Measurements from ENCODE around the gene CD52.

The CD52 gene, protein sequence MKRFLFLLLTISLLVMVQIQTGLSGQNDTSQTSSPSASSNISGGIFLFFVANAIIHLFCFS

DNA sequence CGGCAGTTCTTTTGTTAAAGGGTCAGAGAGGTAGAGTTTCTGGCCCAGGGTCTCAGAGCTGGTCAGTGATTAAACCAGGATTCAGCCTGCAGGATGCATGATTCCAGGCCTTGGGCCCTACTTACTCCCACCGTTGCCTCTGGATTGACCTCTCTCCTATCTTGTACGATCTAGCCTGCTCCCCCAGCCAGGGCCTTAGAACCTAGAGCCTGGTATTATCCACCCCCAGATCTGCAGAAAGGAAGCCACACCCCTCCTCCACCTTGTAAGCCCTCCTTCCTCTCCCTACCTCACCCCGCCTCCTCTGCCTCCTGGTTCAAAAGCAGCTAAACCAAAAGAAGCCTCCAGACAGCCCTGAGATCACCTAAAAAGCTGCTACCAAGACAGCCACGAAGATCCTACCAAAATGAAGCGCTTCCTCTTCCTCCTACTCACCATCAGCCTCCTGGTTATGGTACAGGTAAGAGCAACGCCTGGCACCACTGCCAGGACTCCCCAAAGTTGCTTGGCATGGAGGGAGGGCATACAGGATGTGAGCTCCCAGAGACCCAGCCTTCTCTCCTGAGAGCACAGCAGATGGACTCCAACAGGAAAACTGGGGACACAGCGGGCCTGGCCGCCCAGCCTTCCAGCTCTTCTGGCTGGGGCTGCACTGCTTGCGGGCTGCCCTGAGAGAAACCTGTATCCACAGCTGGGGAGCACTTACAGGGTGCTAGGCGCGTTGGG is at the start of gene CD52:
CD52 (plus strand) TSS at position 347 of the 726 bp plus-strand sequence; CDS start at position 407, 60 bp downstream.
- peak; percentile 32 for DNase-seq (ENCODE audit: low read depth)

DNA sequence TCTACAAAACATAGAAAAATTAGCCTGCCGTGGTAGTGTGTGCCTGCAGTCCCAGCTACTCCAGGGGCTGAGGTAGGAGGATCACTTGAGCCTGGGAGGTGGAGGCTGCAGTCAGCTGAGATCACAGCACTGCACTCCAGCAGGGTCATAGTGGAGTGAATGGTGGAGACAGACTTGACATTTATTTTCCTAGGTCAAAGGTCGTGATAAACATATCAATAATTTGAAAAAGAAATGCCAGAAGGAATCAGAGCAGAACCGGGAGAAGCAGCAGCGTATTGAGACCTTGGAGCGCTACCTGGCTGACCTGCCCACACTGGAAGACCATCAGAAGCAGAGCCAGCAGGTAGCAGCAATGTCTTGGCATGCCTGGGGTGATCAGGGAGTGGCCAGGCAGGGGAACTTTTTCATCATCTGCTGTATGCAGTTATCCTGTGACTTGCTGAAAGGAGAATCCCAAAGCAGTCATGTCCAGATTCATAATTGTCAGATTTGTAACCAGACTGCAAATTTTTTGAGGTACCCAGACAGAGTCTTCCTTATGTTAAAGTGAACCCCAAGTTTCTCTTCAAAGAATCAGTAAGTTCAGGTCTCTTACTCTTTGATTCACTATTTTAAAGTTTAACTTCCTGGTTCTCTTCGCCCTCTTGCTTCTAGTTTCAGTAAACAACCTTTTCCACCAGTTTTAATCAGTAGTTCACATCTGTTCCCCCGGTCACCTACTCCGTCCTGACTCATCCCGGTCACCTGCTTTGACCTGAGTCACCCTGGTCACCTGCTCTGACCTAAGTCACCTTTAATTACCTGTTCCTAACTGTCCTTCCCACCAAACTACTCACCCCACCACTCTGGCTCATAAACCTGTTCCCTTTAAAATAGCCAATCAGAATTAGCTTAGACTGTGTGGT is 49.2 kb upstream of the CD52 start:
- no peak for DNase-seq (ENCODE audit: low read depth)

DNA sequence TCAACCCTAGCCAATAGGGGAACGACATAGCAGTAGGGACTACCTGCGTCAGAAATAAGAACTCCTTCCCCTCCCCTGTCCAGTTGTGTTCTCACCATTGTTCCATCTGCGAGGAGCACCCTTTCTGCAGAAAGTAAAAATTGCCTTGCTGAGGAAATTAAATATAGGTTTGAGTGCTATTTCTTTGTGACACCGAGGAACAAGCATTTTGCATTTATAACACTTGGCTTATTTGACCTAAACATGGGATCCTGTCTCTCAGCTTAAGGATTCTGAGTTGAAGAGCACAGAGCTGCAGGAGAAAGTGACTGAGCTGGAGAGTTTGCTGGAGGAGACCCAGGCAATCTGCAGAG is 48.6 kb upstream of the CD52 start:
- no peak for DNase-seq (ENCODE audit: low read depth)

DNA sequence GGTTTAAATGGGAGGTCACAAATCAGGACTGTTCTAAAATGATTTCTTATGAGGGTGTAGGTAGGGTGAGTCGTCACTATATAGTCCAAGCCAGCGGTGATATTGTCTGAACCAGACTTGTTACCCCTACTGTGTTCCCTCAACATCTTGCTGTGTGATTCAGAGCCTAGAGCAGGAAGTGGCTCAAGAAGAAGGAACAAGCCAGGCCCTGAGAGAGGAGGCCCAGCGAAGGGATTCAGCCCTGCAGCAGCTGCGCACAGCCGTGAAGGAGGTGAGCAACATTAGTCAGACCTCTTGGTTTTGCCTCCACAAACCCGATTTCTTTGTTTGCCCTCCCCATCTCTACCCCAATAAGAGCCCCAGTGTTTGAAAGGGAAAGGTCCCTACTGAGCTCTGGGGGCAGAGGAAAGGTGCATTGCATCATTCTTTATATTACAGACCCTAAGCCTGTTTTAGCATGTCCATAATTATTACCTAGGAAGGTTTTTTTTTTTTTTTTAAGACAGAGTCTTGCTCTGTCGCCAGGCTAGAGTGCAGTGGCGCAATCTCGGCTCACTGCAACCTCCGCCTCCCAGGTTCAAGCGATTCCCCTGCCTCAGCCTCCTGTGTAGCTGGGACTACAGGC is 42.8 kb upstream of the CD52 start:
- DNase-seq (ENCODE audit: low read depth), result no peak

DNA sequence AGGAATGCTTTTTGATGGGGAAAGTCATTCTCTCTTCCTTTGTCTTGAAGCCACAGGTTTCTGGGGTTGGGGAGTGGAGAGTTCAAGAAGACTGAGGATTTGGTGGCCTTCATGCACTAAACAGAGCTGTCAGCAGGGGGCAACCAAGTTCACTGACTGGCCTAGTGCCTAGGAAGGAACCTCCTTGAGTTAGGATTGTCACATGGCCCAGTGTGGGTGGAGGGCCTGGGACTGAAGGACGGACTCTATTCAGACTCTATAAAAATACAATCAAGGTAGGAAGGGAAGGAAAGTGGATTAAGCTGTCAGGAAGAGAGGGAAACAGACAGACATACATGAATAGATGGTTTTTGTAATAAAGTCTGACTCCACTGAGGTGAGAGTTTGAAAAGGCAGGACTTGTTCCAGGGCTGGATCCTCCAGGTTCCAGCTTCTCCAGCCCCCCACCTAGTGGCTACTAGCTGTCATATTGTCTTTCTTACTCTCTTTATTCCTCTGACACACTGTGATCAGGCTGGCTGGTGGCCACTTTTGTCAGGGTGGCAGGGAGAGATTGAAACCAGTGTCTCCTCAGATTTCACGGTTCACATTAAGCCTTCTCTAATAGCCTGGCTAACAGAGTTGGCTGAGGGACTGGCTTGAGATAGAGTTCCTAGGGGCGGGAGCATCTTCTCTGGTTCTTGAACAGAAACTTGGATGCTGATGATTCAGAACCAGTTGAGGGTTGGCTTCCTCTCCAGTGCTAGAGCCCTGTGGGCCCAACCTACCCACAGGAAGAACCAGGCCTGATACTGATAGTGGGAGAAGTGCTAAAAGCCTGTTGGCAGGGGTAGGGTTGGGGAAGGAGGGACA is 42.0 kb upstream of the CD52 start:
- DNase-seq (ENCODE audit: low read depth), result peak; percentile 67

DNA sequence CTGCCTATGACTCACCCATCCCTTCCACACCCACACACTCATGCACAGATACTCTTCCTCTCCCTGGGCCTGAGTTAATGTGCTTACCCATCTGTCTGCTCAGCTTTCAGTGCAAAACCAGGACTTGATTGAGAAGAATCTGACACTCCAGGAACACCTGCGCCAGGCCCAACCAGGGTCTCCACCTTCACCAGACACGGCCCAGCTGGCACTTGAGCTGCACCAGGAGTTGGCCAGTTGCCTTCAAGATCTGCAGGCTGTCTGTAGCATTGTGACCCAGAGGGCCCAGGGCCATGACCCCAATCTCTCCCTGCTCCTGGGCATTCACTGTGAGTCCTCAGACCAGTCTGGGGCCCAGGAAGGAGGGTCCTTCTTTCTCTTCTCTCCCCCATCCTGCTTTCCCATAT is 41.3 kb upstream of the CD52 start:
- no peak for DNase-seq (ENCODE audit: low read depth)

DNA sequence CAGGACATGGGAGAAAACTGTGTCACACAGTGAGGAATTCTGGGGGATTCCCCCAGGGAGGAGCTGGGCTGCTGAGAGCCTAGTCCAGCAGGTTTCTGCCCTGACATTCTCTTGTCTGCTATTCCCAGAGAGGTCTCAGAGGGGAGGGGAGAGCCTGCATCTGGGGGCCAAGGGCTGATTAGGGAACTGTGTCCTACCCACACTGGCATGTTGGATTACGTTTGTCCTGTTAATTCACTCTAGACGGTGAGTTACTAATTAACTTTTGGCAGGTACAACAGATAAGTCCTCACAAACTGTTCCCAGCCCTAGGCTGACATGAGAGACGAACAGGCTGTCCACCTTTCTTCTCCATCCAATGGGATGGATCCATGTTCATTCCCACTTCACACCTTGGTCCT is 40.5 kb upstream of the CD52 start:
- no peak for DNase-seq (ENCODE audit: low read depth)

DNA sequence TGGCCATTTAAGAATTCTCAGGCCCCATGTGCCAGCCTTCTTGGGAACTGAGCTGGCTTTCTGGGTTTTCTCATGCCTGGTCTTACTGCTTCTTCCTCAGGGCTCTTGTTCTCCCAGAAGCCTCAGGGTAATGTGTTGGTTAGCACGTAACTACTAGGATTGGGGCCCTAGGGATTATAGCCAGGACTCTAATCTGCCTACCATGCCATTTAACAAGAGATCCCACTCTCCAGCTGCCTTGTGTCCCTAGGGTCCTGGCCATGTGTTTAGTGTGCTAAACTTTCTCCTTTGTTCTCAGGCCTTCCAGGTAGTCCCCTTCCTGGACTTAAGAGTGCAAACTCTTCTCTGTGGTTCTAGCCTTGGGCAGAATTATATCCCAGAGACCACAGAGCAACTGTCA is 40.0 kb upstream of the CD52 start:
- DNase-seq (ENCODE audit: low read depth), result no peak

DNA sequence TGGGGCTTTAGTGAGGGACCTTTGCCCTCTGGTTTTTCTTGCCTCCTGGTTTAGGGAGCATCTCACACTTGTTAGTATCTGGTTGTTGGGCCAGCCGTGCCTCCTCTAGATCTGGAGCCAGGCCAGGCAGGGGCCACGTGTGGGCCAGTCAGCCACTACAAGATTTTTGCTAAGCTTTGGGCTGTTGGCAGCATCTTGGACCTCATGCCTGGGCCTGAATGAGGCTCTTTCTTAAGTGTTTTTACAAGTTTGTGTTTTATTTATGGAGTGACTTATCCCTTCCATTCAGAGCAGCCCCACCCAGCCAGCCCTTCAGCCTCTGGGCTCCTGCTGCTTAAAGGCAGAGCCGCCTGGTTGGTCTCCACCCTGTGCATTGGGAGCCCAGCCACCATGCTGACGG is 39.5 kb upstream of the CD52 start:
- no peak for DNase-seq (ENCODE audit: low read depth)

DNA sequence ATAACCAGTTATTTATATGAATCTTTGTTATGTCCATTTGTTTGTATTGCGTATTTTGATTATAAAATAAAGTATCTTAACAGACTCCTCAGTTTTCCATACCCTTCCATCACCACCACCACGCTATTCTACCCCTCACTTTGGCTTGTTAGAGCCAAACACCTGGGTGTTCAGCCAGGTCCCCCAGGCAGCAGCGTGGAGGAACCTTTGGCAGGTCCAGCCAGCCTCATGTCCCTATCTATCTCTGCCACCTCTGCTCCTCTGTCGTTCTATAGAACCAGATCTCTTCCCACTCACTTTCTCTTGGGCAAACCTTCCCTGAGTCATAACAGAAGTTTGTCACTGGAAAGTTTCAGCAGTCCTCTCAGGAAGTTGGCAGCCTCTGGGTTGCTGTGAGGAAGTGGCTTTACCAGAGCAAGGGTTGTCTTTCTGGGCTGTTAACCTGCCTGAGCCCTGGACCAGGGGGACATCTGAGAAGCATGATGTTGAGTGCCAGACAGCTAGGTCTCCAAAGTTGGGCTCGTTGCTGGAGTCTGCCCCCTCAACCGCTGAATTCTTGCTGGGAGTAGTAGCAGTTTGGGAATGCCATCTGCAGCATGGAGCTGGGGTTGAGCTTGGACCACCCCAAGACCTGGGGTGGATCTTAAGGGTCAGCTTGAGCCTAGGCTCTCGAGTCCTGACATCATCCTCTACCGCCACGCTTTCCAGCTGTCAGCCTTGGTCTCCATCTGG is 38.9 kb upstream of the CD52 start:
- DNase-seq (ENCODE audit: low read depth), result no peak

DNA sequence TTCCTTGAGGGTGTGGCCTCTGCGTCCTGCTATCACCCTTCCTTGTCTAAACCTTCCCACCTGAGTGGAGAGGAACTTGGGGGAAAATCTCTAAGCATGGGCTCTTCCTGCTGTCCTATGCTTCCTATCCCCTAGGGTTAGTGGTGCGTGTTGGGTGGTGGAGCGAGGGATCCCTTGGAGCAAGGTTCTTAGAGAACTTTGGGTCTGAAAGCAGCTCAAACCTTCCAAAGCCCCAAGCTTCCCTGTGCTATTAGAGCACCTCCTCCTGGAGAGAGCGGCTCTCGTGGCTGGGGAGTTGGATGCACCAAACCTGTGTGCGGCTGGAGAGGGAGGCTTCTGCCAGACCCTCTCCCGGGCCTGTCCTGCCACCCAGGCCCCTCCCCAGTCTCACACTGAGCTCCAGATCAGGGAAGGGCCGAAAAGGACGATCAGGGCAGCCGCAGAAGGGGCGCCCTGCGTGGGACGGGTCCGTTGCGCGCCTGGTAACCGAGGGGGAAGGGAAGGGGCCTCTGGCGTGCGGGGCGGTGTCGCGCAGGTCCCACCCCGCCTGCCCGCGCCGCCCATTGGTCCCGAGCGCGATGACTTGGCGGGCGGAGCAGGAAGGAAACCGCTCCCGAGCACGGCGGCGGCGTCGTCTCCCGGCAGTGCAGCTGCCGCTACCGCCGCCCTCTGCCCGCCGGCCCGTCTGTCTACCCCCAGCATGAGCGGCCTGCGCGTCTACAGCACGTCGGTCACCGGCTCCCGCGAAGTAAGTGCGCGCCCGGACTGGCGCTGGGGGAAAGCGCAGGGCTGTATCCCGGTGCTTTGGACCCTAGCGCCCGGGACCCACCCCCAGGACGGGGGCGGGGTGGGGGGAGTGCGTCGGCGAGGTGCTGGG is 38.1 kb upstream of the CD52 start, which contains the start of gene SH3BGRL3:
SH3BGRL3 (plus strand) TSS at position 631 of the 877 bp plus-strand sequence; CDS start at position 701, 70 bp downstream.
- peak; percentile 65 for DNase-seq (ENCODE audit: low read depth)

DNA sequence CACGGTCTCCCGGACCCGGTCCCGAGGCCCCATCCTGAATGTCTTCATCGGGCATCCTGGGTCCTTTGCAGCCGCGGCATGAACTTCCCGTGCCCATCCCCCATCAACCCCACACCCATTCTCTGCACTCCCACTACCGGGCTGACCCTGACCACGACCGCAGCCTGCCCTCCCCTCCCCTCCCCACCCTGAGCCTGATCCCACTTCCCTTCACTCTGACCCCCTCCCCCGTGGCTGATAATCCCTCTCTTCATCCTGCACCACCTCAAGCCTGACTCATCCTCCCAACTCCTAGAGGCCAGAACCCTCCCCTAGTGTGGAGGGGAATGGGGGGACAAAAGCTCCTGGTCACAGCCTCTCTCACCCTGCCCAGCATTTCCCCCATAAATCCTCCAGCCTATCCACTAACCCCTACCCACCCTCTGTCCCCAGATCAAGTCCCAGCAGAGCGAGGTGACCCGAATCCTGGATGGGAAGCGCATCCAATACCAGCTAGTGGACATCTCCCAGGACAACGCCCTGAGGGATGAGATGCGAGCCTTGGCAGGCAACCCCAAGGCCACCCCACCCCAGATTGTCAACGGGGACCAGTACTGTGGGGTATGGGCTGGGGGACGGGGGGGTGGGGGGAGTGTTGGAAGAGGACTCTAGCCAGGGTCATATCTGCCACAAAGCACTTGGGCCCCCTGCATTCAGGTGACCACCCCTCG is 37.3 kb upstream of the CD52 start:
- DNase-seq (ENCODE audit: low read depth), result no peak

DNA sequence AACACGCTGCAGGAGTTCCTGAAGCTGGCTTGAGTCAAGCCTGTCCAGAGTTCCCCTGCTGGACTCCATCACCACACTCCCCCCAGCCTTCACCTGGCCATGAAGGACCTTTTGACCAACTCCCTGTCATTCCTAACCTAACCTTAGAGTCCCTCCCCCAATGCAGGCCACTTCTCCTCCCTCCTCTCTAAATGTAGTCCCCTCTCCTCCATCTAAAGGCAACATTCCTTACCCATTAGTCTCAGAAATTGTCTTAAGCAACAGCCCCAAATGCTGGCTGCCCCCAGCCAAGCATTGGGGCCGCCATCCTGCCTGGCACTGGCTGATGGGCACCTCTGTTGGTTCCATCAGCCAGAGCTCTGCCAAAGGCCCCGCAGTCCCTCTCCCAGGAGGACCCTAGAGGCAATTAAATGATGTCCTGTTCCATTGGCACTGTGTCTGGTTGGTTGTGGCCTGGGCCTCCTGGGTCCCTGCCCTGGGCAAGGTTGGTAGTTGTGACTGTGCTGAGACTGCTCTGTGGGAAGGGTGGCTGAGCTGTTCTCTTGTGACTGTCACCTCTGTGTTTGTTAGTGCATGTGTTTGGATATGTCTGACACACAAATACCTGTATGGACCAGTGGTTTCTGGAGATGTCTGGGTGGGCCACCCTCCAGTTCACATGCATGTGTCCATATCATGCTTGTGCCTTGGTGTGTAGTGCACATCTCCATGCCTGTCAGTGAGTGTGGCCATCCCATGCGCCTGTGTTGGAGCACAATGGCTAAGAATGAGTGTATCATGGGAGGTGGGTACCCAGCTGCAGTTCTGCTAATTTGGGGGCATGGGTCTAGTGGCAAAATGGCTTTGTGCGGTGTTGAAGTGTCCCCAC is 36.4 kb upstream of the CD52 start:
- no peak for DNase-seq (ENCODE audit: low read depth)

DNA sequence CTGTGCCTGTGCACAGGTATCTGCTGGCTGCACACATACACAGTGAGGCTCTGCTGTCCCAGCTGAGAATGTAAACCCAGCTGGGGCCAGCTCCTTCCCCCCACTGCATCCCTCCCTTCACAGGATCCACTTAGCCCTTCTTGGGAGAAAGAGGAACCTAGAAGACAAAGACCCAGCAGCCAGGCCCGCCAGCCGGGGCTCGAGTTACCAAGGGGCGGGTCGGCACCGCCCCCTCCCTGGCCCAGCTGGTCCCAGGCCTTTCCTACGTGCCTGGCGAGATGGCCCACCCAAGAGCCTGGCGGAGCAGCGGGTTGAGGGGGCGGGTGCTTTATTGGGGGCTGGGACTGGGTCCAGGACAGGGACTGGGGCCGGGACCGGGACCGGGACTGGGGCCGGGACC is 35.8 kb upstream of the CD52 start:
- no peak for DNase-seq (ENCODE audit: low read depth)

DNA sequence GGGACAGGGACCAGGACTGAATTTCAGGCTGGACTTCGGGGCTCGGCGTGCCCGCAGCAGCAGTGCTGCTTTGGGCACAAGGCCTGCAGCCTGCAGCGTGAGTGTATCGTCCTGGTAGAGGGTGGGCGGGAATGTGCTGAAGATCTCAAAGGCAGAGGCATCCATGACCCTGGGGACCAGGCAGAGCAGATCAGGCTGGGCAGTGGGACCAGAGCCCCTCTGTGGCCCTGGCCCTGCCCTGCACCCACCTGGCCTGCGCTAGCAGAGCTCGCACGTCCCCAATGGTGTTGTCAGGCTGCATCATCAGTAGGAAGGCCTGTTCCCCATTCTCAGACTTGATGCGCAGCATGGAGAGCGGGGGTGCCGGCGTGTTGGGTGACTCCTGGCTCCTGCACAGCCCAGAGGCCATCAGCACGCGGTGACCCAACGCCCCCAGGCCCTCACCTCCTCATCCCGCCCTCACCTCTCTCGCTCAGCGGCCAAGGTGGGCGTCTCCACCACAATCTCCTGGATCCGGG is 35.3 kb upstream of the CD52 start:
- DNase-seq (ENCODE audit: low read depth), result no peak

DNA sequence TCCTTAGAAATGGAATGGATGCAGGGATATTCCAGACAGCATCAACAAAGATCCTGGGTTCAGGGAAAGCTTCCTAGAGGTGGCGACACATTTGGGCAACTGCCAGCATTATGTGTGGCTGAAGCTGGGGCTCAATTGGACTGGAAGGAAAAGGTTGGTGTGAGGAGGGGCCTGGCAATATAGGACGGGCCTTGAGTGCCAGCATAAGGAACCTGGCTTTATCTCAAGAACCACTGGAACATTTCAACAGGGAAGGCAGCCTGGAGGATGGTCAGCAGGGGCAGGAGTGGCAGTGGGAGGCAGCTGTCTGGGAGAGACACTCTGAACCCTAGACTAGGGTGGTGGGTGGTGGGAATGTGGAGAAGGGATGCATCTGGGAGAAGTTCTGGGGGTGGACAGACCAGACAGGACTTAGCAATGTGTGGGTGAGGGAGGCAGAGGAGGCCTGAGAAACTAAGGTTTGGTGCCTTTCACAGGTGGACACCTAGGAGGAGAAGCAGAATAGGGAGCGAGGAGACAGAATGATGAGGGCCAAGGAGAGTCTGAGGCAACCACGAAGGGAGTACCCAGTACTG is 34.4 kb upstream of the CD52 start:
- DNase-seq (ENCODE audit: low read depth), result no peak

DNA sequence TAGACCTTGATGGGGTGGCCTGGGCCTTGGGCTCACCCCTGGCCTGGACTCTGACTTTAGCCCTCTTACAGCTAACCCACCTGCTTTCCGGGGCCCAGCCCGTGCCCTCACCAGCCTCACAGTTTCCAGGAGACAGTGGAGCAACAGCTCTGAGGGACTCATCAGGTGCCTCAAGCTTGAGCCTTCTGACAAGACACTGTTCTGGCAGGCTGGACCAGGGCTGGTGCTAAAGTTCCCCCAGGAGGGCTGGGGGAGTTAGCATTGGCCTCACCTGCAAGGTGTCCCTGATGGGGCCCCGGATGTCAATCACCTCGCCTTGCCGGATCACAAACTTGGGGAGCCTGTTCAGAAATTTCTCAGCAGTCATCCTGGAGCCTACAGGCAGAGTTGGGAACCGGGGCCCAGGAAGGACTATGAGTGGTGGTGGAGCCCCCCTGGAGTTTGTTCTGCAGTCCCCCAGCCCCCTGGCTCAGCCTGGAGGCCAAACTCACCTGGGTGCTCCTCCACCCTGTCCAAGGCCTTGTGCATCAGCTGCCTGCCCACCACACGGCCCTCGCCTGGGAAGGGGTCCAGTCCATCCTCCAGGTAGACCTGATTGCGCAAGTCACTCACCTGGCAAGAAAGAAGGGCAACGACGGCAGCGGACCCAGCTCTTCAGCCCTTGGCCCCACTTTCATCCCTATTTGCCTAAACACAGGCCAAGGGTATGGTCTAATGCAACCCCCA is 33.7 kb upstream of the CD52 start:
- DNase-seq (ENCODE audit: low read depth), result no peak
